C4-2B (cell line): ENCODE data around the gene CA5A.

ENCODE experiments used
- CTCF ChIP-seq: fragments of 450-650 bp; conservative IDR thresholded peaks from 2 replicates; pipeline ENCODE4 v1.5.1; 2017; ENCODE audit warnings: mild to moderate bottlenecking
- ZFX ChIP-seq: fragments of 450-650 bp; IDR thresholded peaks from 2 replicates; pipeline ENCODE4 v1.6.1; 2017

- TF ChIP-seq CTCF (no peak), ZFX (no peak)
Observed at GRCh38 chr16:87838643-87839541, 97.4 kb downstream of the CA5A start.
